ENCODE results near the gene WASF1.

WASF1 gene

GRCh38 chr6:110179406-110180227, at the start of gene WASF1:
TSS of gene WASF1 (minus strand) at chr6:110179670. CDS start at chr6:110127601, 52,069 bp downstream.
- peak; percentile 94 for DNase-seq (ENCODE audit: low read depth)

DNA sequence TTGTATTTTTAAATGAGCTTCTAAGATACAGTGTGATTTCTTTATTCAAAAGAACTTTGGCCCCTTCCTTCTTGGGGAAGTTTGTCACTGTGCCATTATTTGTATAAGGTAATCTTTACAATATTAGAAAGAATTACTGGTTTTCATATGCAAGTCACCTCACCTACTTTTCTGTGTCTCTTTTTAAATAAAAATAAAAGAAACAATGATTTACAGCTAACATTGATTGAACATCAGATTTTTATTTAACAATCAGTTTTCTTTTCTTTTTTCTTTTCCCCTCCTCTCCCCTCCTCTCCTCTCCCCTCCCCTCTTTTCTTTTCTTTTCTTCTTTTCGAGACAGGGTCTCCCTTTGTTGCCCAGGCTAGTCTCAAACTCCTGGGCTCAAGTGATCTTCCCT, 46.8 kb upstream of the WASF1 start:
- DNase-seq (ENCODE audit: low read depth), result no peak

- DNase-seq (ENCODE audit: low read depth), result no peak
These were observed 42.3 kb upstream of the WASF1 start for GRCh38 chr6:110221738-110222137.

- DNase-seq (ENCODE audit: low read depth), result peak; percentile 24
These were observed 37.8 kb upstream of the WASF1 start for GRCh38 chr6:110217266-110217665.

- no peak for DNase-seq (ENCODE audit: low read depth)
These were observed 36.7 kb upstream of the WASF1 start for GRCh38 chr6:110216140-110216539.

DNA sequence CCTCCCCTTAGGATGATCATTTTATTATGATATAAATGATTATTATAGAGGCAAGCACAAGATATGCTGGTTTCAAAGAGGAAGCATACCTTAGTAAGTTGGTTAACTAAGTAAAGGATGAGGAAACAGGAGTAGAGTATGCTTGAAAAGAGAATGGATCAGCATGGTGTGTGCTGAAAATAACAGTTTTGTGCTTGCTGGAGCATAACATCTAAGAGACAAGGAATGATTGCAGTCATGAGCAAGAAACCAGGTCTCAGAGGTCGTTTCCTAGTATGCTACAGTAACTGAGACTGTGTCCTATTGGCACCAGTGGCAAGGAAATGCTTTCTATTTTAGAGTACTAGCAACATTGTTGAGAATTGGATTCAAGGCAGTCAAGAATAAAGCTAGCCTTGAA, 34.9 kb upstream of the WASF1 start:
- DNase-seq (ENCODE audit: low read depth), result no peak

GRCh38 chr6:110211753-110212152, 32.3 kb upstream of the WASF1 start:
- no peak for DNase-seq (ENCODE audit: low read depth)

- no peak for DNase-seq (ENCODE audit: low read depth)
These were observed 28.2 kb upstream of the WASF1 start for GRCh38 chr6:110207652-110208051.

GRCh38 chr6:110201151-110201884, 21.8 kb upstream of the WASF1 start:
- DNase-seq (ENCODE audit: low read depth), result no peak

DNA sequence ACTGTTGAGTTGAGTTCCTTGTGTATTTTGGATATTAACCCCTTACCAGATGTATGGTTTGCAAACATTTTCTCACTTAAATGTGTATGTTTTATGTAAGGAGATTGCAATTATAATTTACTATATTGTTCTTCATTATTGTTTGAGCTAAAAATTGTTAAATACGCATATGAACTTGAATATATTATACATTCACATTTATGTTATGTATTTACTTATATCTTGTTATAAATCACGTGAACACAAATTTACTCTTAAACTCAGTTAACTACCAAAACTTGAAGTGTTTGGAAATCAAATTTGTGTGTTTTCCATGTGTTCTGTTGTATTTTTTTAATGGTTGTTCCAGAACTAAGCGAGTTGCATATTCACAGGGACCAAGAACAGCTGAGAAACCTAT, 19.1 kb upstream of the WASF1 start:
- DNase-seq (ENCODE audit: low read depth), result no peak

- DNase-seq (ENCODE audit: low read depth), result no peak
These were observed 17.4 kb upstream of the WASF1 start for GRCh38 chr6:110196874-110197273.

DNA sequence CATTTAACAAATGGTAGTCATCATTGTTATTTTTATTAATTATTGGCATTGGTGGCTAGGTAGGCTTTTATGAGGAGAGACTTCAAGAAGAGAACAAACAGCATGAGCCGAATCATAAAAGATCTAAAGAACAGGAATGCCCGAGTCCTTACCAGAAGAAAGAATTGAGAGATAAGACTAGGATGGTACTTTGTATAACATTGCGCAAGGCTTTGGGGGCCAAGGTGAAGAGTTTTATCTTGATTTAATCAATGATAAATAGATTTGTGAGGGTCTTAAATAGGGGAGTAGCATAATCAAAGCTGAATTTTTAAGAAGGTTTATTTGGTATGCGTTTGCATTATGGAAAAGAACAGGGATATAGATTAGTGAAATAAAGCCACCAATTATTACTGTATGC, 16.2 kb upstream of the WASF1 start:
- DNase-seq (ENCODE audit: low read depth), result no peak

GRCh38 chr6:110191477-110191876, 12.0 kb upstream of the WASF1 start:
- no peak for DNase-seq (ENCODE audit: low read depth)

DNA sequence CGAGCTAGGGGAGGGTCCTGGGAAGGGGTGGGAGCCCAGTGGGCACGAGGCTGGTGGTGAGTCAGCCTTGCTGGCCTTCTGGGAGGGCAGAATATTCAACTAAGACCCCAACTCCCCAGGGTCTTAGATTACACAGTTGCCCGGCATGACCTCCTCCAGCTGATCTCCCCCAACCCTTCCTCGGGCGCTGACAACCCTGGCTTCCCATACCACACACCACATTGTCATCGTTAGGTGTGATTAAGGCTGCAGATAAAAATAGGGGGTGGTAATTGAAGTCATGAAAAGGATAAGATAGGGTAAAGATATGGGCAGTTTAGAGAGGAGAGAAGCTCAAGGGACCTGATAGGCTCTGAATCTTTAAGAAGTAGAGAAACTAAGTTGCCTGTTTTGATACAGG, 11.3 kb upstream of the WASF1 start:
- no peak for DNase-seq (ENCODE audit: low read depth)

- no peak for DNase-seq (ENCODE audit: low read depth)
These were observed 9.3 kb upstream of the WASF1 start for GRCh38 chr6:110188791-110189190.

GRCh38 chr6:110185879-110186278, 6.4 kb upstream of the WASF1 start:
- DNase-seq (ENCODE audit: low read depth), result no peak

GRCh38 chr6:110183292-110183885, 3.9 kb upstream of the WASF1 start:
- no peak for DNase-seq (ENCODE audit: low read depth)

- no peak for DNase-seq (ENCODE audit: low read depth)
These were observed 1.9 kb upstream of the WASF1 start for GRCh38 chr6:110181131-110182030.

GRCh38 chr6:110180228-110181008, 948 bp upstream of the WASF1 start, which contains the start of gene CDC40:
TSS of gene CDC40 (plus strand) at chr6:110180427. CDS start at chr6:110180445, 18 bp downstream.
- peak; percentile 31 for DNase-seq (ENCODE audit: low read depth)

- peak; percentile 45 for DNase-seq (ENCODE audit: low read depth)
These were observed 654 bp downstream of the WASF1 start for GRCh38 chr6:110178626-110179405.
